ENCODE results near the gene PCNX3.

DNA sequence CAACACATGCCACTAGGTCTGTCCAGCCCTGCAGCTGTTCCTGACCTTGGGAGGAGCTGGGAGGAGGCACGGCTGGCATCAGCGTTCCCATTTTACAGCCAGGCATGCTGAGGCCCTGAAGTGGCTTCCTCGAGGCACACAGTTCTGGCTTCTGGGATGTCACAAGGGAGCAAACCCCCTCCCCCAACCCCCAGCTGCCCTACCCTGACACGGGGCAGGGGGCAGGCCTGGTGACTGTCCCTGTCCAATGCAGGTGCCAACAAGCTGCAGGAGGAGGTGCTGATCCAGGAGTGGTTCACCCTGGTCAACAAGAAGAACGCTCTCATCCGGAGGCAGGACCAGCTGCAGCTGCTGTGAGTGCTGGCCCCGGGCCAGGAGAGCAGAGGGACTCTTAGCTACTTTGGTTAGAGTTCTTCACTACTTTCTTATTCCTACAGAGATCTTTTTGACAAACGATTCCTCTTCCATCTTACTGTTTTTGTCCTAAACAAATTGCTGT lies 25.3 kb upstream of the PCNX3 start:
- TF ChIP-seq, protein P1, sequence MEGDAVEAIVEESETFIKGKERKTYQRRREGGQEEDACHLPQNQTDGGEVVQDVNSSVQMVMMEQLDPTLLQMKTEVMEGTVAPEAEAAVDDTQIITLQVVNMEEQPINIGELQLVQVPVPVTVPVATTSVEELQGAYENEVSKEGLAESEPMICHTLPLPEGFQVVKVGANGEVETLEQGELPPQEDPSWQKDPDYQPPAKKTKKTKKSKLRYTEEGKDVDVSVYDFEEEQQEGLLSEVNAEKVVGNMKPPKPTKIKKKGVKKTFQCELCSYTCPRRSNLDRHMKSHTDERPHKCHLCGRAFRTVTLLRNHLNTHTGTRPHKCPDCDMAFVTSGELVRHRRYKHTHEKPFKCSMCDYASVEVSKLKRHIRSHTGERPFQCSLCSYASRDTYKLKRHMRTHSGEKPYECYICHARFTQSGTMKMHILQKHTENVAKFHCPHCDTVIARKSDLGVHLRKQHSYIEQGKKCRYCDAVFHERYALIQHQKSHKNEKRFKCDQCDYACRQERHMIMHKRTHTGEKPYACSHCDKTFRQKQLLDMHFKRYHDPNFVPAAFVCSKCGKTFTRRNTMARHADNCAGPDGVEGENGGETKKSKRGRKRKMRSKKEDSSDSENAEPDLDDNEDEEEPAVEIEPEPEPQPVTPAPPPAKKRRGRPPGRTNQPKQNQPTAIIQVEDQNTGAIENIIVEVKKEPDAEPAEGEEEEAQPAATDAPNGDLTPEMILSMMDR (IDR thresholded peaks at IDR 0.05), result no peak
- TF ChIP-seq POLR2A (IDR thresholded peaks at IDR 0.05), result no peak
- TF ChIP-seq POLR2AphosphoS5 (IDR thresholded peaks at IDR 0.05), result no peak
